ENCODE data around the gene CKMT1B.
"Not testable (repeated sequence)": the region's sequence is repeated elsewhere in the genome, so short reads cannot be mapped to it uniquely, and the experiment has no call there.

Gene CKMT1B

DNA sequence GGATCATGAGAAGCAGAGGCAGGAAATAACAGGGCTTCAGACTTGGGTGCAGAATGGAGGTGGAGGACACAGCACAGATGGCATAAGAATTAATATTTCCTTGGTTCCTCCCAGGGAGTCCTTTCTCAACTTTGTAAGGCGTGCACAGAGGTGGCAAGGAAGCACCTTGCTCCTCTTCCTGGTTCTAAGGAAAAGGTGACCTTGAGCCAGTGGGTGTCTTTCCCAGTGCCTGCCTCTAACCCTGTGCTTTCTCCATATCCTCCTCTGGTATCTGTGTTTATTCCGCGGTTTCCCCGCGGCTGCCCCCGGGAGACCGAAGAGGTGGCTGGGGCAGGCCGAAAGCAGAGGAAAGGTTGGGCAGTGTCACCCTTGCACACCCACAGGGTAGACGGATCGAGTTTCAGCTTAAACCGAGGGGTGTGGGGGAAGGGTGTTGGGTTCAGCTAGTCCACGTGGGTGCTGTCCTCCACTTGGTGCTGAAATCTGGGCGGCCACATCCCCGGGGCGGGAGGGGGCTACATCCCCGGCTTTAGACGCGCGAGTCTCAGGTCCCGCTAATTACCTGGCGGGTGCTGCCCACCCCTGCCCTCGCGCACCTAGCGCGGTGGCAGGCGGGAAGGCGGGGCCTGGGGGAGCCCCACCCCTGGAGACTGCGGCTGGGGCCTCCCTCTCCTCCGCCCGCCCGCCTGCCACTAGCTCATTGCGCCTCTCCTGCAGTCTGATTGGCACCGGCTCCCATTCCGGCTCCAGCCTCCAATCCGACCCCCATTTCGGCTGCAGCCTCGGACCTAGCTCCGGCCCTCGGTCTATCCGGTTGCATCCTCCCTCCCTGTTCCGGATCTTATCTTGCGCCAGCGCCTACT is at the start of gene CKMT1B:
Gene CKMT1B (plus strand): TSS at position 700 of the 863 bp plus-strand sequence. CDS start 192 bp downstream, outside the sequence.
- not testable (repeated sequence) for DNase-seq (ENCODE audit: low spot score)

DNA sequence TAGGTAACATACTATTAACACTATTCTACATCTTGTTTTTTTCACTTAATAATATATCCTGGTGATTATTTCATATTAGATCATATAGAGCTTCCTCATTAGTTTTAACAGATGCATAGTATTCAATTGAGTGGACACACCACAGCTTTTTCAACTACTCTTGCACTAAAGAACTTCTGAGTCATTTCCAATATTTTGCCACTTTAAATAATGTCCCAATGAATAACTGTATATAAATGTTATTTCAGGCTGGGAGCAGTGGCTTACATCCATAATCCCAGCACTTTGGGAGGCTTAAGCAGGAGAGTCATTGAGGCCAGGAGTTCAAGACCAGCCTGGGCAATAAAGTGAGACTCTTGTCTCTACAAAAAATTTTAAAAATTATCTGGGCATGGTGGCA is 49.6 kb upstream of the CKMT1B start:
- DNase-seq (ENCODE audit: low spot score) = no peak

- no peak for DNase-seq (ENCODE audit: low spot score)
Measured at GRCh38 chr15:43545426-43545825, 48.4 kb upstream of the CKMT1B start.

- no peak for DNase-seq (ENCODE audit: low spot score)
Measured at GRCh38 chr15:43547539-43547938, 46.3 kb upstream of the CKMT1B start.

GRCh38 chr15:43550527-43551363 is 43.1 kb upstream of the CKMT1B start:
- no peak for DNase-seq (ENCODE audit: low spot score)

- no peak for DNase-seq (ENCODE audit: low spot score)
Measured at GRCh38 chr15:43552256-43552655, 41.6 kb upstream of the CKMT1B start.

DNA sequence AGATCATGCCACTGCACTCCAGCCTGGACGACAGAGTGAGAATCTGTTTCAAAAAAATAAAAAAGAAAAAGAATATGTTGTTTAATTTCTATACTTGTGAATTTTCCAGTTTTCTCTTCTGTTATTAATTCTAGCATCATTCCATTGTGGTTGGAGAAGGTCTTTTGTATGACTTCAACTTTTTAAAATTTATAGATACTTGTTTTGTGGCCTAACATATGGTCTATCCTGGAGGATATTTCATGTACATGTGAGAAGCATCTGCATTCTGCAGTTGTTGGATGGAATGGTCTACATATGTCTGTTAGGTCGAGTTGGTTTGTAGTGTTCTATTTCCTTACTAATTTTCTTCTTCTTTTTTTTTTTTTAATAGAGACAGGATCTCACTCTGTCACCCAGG is 40.8 kb upstream of the CKMT1B start:
- DNase-seq (ENCODE audit: low spot score) = no peak

DNA sequence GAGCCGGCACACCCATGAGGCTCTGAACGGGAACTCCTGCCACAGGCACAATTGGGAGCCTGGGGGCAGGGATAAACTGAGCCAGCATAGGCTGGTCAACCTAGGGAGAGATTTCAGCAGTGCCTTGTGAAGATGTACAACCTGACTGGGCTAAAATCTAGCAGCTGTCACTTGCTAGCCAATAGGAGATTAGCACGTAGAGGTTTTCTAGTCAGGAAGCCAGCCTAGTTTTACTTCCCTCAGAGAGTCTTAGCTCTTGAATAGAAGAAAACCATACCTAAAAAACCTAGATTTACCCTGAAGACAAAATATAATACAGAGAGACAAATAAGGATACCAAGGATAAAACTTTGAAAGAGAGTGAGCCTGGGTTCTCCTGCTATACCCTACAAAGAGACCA is 31.1 kb upstream of the CKMT1B start:
- DNase-seq (ENCODE audit: low spot score) = not testable (repeated sequence)

GRCh38 chr15:43563793-43564192 is 30.0 kb upstream of the CKMT1B start:
- not testable (repeated sequence) for DNase-seq (ENCODE audit: low spot score)

GRCh38 chr15:43566615-43567014 is 27.2 kb upstream of the CKMT1B start:
- DNase-seq (ENCODE audit: low spot score) = not testable (repeated sequence)

DNA sequence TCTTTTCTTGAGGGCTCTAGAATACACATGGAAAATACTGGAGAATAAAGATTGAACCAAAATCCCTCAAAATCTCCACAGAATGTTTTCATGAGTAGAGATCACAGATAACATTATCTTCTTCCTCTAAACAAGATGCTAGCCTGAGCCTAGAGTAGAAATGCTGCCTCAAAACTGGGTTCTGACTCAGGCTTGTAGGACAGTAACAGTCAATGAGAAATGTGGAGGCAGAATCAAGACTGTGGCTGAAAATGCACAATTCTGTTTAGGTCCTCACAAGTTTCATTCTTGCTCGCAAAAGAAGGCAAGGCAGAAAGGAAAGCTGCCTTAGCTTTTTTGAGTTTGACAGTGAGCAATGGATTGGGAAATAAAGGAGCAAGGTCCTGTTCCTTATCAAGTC is 19.2 kb upstream of the CKMT1B start:
- DNase-seq (ENCODE audit: low spot score) = not testable (repeated sequence)

DNA sequence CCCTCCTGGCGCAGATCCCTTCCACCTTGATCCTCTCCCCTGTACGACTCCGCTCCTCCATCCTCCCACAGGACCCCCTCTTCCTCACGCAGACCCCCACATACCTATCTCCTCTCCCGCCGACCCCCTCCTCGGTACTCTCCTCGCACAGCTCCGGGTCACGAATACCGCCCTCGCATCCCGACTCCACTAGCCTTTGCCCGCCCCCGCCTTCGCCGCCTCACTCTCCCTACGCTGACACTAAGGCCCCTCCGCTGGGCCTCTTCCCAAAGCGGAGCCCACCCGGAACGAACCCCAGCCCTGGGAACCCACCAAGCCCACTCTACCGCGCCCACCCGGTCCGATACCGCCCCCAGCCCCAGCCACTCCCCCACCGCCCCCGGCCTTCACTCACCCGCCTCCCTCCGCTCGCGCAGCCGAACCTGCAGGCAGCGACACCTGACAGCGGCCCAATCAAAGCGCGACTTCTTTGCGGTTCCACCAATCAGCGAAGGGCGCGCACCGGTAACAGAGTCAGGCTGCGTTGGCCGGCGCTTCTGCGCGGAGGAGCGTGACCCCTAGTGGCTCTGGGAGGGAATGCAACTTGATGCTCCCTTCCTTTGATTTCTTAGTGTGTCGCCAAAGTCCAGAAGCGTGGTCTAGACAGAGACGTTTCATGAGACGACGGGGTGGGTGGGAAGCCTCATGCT is 3.9 kb upstream of the CKMT1B start, which contains the start of gene PPIP5K1:
Gene PPIP5K1 (minus strand): TSS at position 431 of the 689 bp plus-strand sequence. CDS start 5,704 bp downstream, outside the sequence.
- DNase-seq (ENCODE audit: low spot score) = not testable (repeated sequence)

GRCh38 chr15:43592841-43593240 is 986 bp upstream of the CKMT1B start:
- DNase-seq (ENCODE audit: low spot score) = not testable (repeated sequence)

GRCh38 chr15:43599131-43599530 is 5.3 kb downstream of the CKMT1B start:
- not testable (repeated sequence) for DNase-seq (ENCODE audit: low spot score)

DNA sequence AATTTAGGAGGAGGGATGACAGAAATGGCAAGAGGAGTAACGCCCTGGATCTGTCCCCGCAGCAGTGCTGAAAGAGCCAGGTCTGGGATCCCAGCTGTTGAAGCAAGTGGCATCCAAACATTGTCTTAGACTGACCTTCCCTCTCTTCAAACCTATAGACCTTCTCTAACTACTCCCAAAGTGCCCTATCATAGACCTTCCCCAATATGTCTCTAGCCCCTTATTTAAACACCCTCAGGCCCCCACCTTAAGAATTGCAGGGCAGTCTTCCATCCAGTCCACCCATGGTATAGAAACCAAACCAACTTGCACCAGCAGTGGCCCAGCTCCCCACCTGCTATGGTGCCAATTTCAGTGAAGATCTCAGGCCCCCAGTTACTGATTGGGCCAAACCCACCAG is 6.4 kb downstream of the CKMT1B start:
- not testable (repeated sequence) for DNase-seq (ENCODE audit: low spot score)

DNA sequence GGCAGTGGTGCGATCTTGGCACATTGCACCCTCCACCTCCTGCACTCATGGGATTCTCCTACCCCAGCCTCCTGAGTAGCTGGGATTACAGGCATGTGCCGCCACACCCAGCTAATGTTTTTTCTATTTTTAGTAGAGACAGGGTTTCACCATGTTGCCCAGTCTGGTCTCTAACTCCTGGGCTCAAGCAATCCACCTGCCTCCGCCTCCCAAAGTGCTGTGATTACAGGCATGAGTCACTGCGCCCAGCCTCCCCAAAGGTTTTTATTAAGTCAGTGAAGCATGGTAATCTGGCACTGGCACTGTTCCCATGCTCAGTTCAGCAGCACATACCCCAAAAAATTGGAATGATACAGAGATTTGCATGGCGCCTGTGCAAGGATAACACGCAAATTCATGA is 8.4 kb downstream of the CKMT1B start:
- not testable (repeated sequence) for DNase-seq (ENCODE audit: low spot score)

DNA sequence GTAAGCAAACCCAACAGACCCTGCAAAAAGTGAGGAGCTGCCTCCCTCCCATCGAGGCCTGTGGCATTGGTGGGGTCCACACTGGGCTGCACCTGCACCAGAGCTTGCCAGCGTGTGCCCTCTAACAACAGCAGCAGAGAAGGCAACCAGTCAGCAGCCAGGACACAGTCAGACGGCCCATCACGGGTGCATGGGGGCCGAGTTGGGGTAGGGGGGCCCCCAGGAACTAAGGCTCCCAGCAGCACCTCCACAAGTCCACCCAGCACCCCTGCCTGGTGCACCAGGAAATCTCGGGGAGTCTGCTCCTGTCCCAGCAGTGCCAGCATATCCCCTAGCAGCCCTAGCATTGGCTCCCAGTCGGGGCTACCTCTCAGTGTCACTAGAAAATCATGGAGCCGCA is 23.9 kb downstream of the CKMT1B start:
- not testable (repeated sequence) for DNase-seq (ENCODE audit: low spot score)

GRCh38 chr15:43618700-43619099 is 24.9 kb downstream of the CKMT1B start, which contains the start of gene STRC:
STRC (minus strand) TSS chr15:43618800; CDS start chr15:43618722, 78 bp downstream.
- DNase-seq (ENCODE audit: low spot score) = not testable (repeated sequence)

- DNase-seq (ENCODE audit: low spot score) = not testable (repeated sequence)
Measured at GRCh38 chr15:43622068-43622799, 28.4 kb downstream of the CKMT1B start.

- no peak for DNase-seq (ENCODE audit: low spot score)
Measured at GRCh38 chr15:43625106-43625505, 31.3 kb downstream of the CKMT1B start.

DNA sequence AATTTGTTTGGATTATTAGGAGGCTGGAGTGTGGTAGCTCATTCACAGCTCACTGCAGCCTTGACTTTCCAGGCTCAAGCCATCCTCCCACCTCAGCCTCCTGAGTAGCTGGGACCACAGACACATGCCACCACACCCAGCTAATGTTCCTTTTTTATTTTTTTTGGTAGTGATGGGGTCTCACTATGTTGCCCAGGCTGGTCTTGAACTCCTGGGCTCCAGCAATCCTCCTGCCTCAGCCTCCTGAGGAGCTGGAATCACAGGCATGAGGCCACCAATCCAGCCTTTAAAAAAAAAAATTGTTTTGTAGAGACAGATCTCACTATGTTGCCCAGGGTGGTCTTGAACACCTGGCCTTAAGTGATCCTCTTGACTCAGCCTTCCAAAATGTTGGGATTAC is 33.1 kb downstream of the CKMT1B start:
- not testable (repeated sequence) for DNase-seq (ENCODE audit: low spot score)

Data from RKO (cell line).